ENCODE results near the gene AK9.
"Not testable (repeated sequence)": the region's sequence is repeated elsewhere in the genome, so short reads cannot be mapped to it uniquely, and the experiment has no call there.

The AK9 gene

DNA sequence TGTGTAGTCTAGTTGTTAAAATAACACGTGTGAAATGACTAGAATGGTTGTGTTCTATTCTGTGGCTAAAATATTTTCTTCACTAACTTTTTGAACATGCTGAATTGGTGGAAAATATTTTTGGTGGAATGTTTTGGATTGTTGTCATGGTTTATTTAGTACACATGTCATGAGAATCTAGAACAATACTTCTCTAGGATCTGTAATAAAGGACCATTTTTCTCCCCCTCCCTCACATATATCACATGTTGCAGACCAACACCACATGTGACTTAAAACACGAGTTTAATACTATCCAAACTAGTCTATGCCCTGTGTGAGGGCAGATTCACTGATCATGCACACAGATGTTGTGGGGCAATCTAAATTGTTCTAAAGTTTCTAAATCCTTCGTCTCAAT lies 29.3 kb upstream of the AK9 start:
- Histone ChIP-seq H3K4me3 (ENCODE audit: low read length in 2 of 2) (no peak overlapping the region), H3K27ac (ENCODE audit: low read depth in 2 of 2, low read length in 2 of 2) (no peak overlapping the region), H3K36me3 (ENCODE audit: control insufficient read depth in 2 of 2, insufficient read depth in 2 of 2, low read length in 2 of 2) (peaks cover 5 to 11% of the 10 kb centered on the region in 2 donors), H3K9me3 (ENCODE audit: control insufficient read depth in 2 of 2, low read length in 2 of 2) (no peaks in the 10 kb centered on the region), H3K4me1 (ENCODE audit: control insufficient read depth in 2 of 2, insufficient read depth in 2 of 2, low read length in 2 of 2) (no peaks in the 10 kb centered on the region), H3K27me3 (ENCODE audit: control insufficient read depth in 2 of 2, insufficient read depth in 2 of 2, low read length in 2 of 2) (no peaks in the 10 kb centered on the region), H3K9ac (ENCODE audit: low read depth in 1 of 2, low read length in 2 of 2) (no peak overlapping the region)

GRCh38 chr6:109718991-109719390 lies 28.0 kb upstream of the AK9 start:
- H3K4me3 ChIP-seq (ENCODE audit: low read length in 2 of 2) = no peak overlapping the region
- no peaks in the 10 kb centered on the region for H3K27me3 ChIP-seq (ENCODE audit: control insufficient read depth in 2 of 2, insufficient read depth in 2 of 2, low read length in 2 of 2)
- no peaks in the 10 kb centered on the region for H3K4me1 ChIP-seq (ENCODE audit: control insufficient read depth in 2 of 2, insufficient read depth in 2 of 2, low read length in 2 of 2)
- no peaks in the 10 kb centered on the region for H3K9me3 ChIP-seq (ENCODE audit: control insufficient read depth in 2 of 2, low read length in 2 of 2)
- H3K9ac ChIP-seq (ENCODE audit: low read depth in 1 of 2, low read length in 2 of 2) = no peak overlapping the region
- H3K36me3 ChIP-seq (ENCODE audit: control insufficient read depth in 2 of 2, insufficient read depth in 2 of 2, low read length in 2 of 2) = peaks cover 5 to 11% of the 10 kb centered on the region in 2 donors
- no peak overlapping the region for H3K27ac ChIP-seq (ENCODE audit: low read depth in 2 of 2, low read length in 2 of 2)

DNA sequence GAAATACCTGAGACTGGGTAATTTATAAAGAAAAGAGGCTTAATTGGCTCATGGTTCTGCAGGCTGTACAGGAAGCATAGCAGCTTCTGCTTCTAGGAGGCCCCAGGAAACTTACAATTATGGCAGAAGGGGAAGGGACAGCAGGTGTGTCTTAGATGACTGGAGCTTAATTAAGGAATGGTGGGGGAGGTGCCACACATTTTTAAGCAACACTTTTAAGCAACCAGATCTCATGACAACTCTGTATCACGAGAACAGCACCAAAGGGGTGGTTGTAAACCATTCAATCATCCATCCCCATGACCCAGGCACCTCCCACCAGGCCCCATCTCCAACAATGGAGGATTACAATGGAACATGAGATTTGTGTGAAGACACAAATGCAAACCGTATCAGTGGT lies 27.0 kb upstream of the AK9 start:
- no peak overlapping the region for H3K4me3 ChIP-seq (ENCODE audit: low read length in 2 of 2)
- H3K9me3 ChIP-seq (ENCODE audit: control insufficient read depth in 2 of 2, low read length in 2 of 2) = no peaks in the 10 kb centered on the region
- peaks cover 5 to 11% of the 10 kb centered on the region in 2 donors for H3K36me3 ChIP-seq (ENCODE audit: control insufficient read depth in 2 of 2, insufficient read depth in 2 of 2, low read length in 2 of 2)
- no peaks in the 10 kb centered on the region for H3K4me1 ChIP-seq (ENCODE audit: control insufficient read depth in 2 of 2, insufficient read depth in 2 of 2, low read length in 2 of 2)
- no peaks in the 10 kb centered on the region for H3K27me3 ChIP-seq (ENCODE audit: control insufficient read depth in 2 of 2, insufficient read depth in 2 of 2, low read length in 2 of 2)
- H3K9ac ChIP-seq (ENCODE audit: low read depth in 1 of 2, low read length in 2 of 2) = no peak overlapping the region
- no peak overlapping the region for H3K27ac ChIP-seq (ENCODE audit: low read depth in 2 of 2, low read length in 2 of 2)

DNA sequence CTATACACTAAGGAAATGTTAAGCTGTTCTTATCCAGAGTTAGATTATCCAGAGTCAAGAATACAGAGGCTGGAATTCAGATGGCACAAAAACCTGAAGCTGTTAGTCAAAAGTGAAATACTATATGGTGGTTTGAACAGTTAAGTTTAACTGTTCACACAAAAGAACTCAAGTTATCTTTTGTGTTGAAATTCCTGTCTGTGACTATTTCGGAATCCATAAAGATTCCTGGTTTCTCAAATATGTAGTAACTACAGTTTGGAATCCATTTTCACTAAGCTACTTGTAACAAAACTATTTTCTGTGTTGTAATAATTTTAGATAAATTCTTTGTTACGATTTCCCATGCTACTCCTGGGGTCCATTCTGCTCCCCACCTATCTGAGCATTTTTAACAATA lies 24.6 kb upstream of the AK9 start:
- H3K9ac ChIP-seq (ENCODE audit: low read depth in 1 of 2, low read length in 2 of 2) = no peak overlapping the region
- H3K4me3 ChIP-seq (ENCODE audit: low read length in 2 of 2) = no peak overlapping the region
- no peaks in the 10 kb centered on the region for H3K4me1 ChIP-seq (ENCODE audit: control insufficient read depth in 2 of 2, insufficient read depth in 2 of 2, low read length in 2 of 2)
- no peaks in the 10 kb centered on the region for H3K9me3 ChIP-seq (ENCODE audit: control insufficient read depth in 2 of 2, low read length in 2 of 2)
- H3K27me3 ChIP-seq (ENCODE audit: control insufficient read depth in 2 of 2, insufficient read depth in 2 of 2, low read length in 2 of 2) = no peaks in the 10 kb centered on the region
- peaks cover 5 to 8% of the 10 kb centered on the region in 2 donors for H3K36me3 ChIP-seq (ENCODE audit: control insufficient read depth in 2 of 2, insufficient read depth in 2 of 2, low read length in 2 of 2)
- H3K27ac ChIP-seq (ENCODE audit: low read depth in 2 of 2, low read length in 2 of 2) = no peak overlapping the region

DNA sequence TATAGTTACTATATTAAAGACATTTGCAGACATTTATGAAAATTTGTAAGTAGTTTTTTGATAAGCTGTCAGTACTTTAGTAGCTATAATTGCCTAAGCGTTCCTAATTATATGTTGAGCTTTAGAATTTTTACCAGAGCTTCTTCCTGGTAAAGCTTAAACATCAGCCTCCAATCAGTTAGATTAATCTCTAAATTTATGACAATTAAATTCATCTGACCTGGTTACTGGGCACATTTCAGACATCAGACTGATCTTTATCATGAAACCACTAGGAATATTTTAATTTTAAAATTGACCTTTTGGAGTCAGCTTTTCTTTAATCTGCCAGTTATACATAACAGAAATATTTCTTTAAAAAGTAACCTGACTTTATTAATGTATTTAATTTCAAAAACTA lies 23.6 kb upstream of the AK9 start:
- H3K36me3 ChIP-seq (ENCODE audit: control insufficient read depth in 2 of 2, insufficient read depth in 2 of 2, low read length in 2 of 2) = peaks cover 5 to 8% of the 10 kb centered on the region in 2 donors
- no peak overlapping the region for H3K9ac ChIP-seq (ENCODE audit: low read depth in 1 of 2, low read length in 2 of 2)
- no peaks in the 10 kb centered on the region for H3K4me1 ChIP-seq (ENCODE audit: control insufficient read depth in 2 of 2, insufficient read depth in 2 of 2, low read length in 2 of 2)
- no peaks in the 10 kb centered on the region for H3K9me3 ChIP-seq (ENCODE audit: control insufficient read depth in 2 of 2, low read length in 2 of 2)
- H3K27ac ChIP-seq (ENCODE audit: low read depth in 2 of 2, low read length in 2 of 2) = no peak overlapping the region
- H3K27me3 ChIP-seq (ENCODE audit: control insufficient read depth in 2 of 2, insufficient read depth in 2 of 2, low read length in 2 of 2) = no peaks in the 10 kb centered on the region
- no peak overlapping the region for H3K4me3 ChIP-seq (ENCODE audit: low read length in 2 of 2)

DNA sequence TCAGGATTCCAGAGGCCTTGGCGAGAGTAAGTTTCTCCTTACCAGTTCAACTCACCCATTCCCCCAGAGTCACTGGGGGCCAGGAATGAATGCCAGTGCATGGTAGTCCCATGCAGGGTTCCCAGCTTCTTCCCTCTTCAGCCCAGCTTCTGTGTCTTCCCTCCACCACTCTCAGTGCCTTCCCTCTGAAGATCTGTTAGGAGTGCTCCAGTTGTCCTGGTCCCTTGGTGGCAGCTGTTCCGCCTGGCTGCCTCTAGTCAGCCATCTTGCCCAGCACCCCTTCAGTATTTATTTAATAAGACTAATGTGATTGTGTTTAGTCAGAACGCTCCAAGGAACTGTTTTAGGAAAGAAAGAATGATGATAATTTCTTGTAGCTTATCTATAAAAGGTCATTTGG lies 23.2 kb upstream of the AK9 start:
- Histone ChIP-seq H3K4me1 (ENCODE audit: control insufficient read depth in 2 of 2, insufficient read depth in 2 of 2, low read length in 2 of 2) (no peaks in the 10 kb centered on the region), H3K9me3 (ENCODE audit: control insufficient read depth in 2 of 2, low read length in 2 of 2) (no peaks in the 10 kb centered on the region), H3K27ac (ENCODE audit: low read depth in 2 of 2, low read length in 2 of 2) (no peak overlapping the region), H3K9ac (ENCODE audit: low read depth in 1 of 2, low read length in 2 of 2) (no peak overlapping the region), H3K4me3 (ENCODE audit: low read length in 2 of 2) (no peak overlapping the region), H3K27me3 (ENCODE audit: control insufficient read depth in 2 of 2, insufficient read depth in 2 of 2, low read length in 2 of 2) (no peaks in the 10 kb centered on the region), H3K36me3 (ENCODE audit: control insufficient read depth in 2 of 2, insufficient read depth in 2 of 2, low read length in 2 of 2) (peaks cover 5 to 8% of the 10 kb centered on the region in 2 donors)

GRCh38 chr6:109713097-109713496 lies 22.1 kb upstream of the AK9 start:
- Histone ChIP-seq H3K4me3 (ENCODE audit: low read length in 2 of 2) (no peak overlapping the region), H3K4me1 (ENCODE audit: control insufficient read depth in 2 of 2, insufficient read depth in 2 of 2, low read length in 2 of 2) (no peaks in the 10 kb centered on the region), H3K27ac (ENCODE audit: low read depth in 2 of 2, low read length in 2 of 2) (no peak overlapping the region), H3K9ac (ENCODE audit: low read depth in 1 of 2, low read length in 2 of 2) (no peak overlapping the region), H3K36me3 (ENCODE audit: control insufficient read depth in 2 of 2, insufficient read depth in 2 of 2, low read length in 2 of 2) (peaks cover 3 to 4% of the 10 kb centered on the region in 2 donors), H3K9me3 (ENCODE audit: control insufficient read depth in 2 of 2, low read length in 2 of 2) (no peaks in the 10 kb centered on the region), H3K27me3 (ENCODE audit: control insufficient read depth in 2 of 2, insufficient read depth in 2 of 2, low read length in 2 of 2) (no peaks in the 10 kb centered on the region)

- not testable (repeated sequence) for H3K36me3 ChIP-seq (ENCODE audit: control insufficient read depth in 2 of 2, insufficient read depth in 2 of 2, low read length in 2 of 2); H3K9ac ChIP-seq (ENCODE audit: low read depth in 1 of 2, low read length in 2 of 2); H3K27ac ChIP-seq (ENCODE audit: low read depth in 2 of 2, low read length in 2 of 2); H3K27me3 ChIP-seq (ENCODE audit: control insufficient read depth in 2 of 2, insufficient read depth in 2 of 2, low read length in 2 of 2); H3K4me1 ChIP-seq (ENCODE audit: control insufficient read depth in 2 of 2, insufficient read depth in 2 of 2, low read length in 2 of 2); H3K9me3 ChIP-seq (ENCODE audit: control insufficient read depth in 2 of 2, low read length in 2 of 2); H3K4me3 ChIP-seq (ENCODE audit: low read length in 2 of 2)
Observed at GRCh38 chr6:109708099-109708498, 17.1 kb upstream of the AK9 start.

GRCh38 chr6:109706513-109706912 lies 15.5 kb upstream of the AK9 start:
- H3K27ac ChIP-seq (ENCODE audit: low read depth in 2 of 2, low read length in 2 of 2) = no peak overlapping the region
- H3K27me3 ChIP-seq (ENCODE audit: control insufficient read depth in 2 of 2, insufficient read depth in 2 of 2, low read length in 2 of 2) = no peaks in the 10 kb centered on the region
- no peaks in the 10 kb centered on the region for H3K36me3 ChIP-seq (ENCODE audit: control insufficient read depth in 2 of 2, insufficient read depth in 2 of 2, low read length in 2 of 2)
- H3K9ac ChIP-seq (ENCODE audit: low read depth in 1 of 2, low read length in 2 of 2) = no peak overlapping the region
- H3K9me3 ChIP-seq (ENCODE audit: control insufficient read depth in 2 of 2, low read length in 2 of 2) = no peaks in the 10 kb centered on the region
- no peak overlapping the region for H3K4me3 ChIP-seq (ENCODE audit: low read length in 2 of 2)
- no peaks in the 10 kb centered on the region for H3K4me1 ChIP-seq (ENCODE audit: control insufficient read depth in 2 of 2, insufficient read depth in 2 of 2, low read length in 2 of 2)

GRCh38 chr6:109705258-109705657 lies 14.3 kb upstream of the AK9 start:
- Histone ChIP-seq H3K4me3 (ENCODE audit: low read length in 2 of 2) (no peak overlapping the region), H3K27ac (ENCODE audit: low read depth in 2 of 2, low read length in 2 of 2) (no peak overlapping the region), H3K36me3 (ENCODE audit: control insufficient read depth in 2 of 2, insufficient read depth in 2 of 2, low read length in 2 of 2) (no peaks in the 10 kb centered on the region), H3K4me1 (ENCODE audit: control insufficient read depth in 2 of 2, insufficient read depth in 2 of 2, low read length in 2 of 2) (no peaks in the 10 kb centered on the region), H3K9ac (ENCODE audit: low read depth in 1 of 2, low read length in 2 of 2) (no peak overlapping the region), H3K27me3 (ENCODE audit: control insufficient read depth in 2 of 2, insufficient read depth in 2 of 2, low read length in 2 of 2) (no peaks in the 10 kb centered on the region), H3K9me3 (ENCODE audit: control insufficient read depth in 2 of 2, low read length in 2 of 2) (no peaks in the 10 kb centered on the region)

GRCh38 chr6:109702791-109703190 lies 11.8 kb upstream of the AK9 start:
- Histone ChIP-seq H3K4me1 (ENCODE audit: control insufficient read depth in 2 of 2, insufficient read depth in 2 of 2, low read length in 2 of 2) (no peaks in the 10 kb centered on the region), H3K27ac (ENCODE audit: low read depth in 2 of 2, low read length in 2 of 2) (no peak overlapping the region), H3K27me3 (ENCODE audit: control insufficient read depth in 2 of 2, insufficient read depth in 2 of 2, low read length in 2 of 2) (no peaks in the 10 kb centered on the region), H3K4me3 (ENCODE audit: low read length in 2 of 2) (no peak overlapping the region), H3K9me3 (ENCODE audit: control insufficient read depth in 2 of 2, low read length in 2 of 2) (no peaks in the 10 kb centered on the region), H3K36me3 (ENCODE audit: control insufficient read depth in 2 of 2, insufficient read depth in 2 of 2, low read length in 2 of 2) (peaks cover 0 to 3% of the 10 kb centered on the region in 2 donors), H3K9ac (ENCODE audit: low read depth in 1 of 2, low read length in 2 of 2) (no peak overlapping the region)

All from mucosa of rectum (tissue), 2 donors.